ENCODE results near the gene STYXL1.

STYXL1 gene

GRCh38 chr7:76050545-76050944, 2.7 kb upstream of the STYXL1 start:
- TF ChIP-seq POLR2AphosphoS5 (IDR thresholded peaks at IDR 0.05; ENCODE audit: low read depth): no peak
- no peak for TF ChIP-seq GABPA (IDR thresholded peaks at IDR 0.05; ENCODE audit: low read depth)
- TF ChIP-seq SPI1 (IDR thresholded peaks at IDR 0.05; ENCODE audit: borderline replicate concordance, low read depth): no peak
- TF ChIP-seq CTCF (IDR thresholded peaks at IDR 0.05; ENCODE audit: insufficient read depth, low read length): no peak
- no peak for TF ChIP-seq REST (IDR thresholded peaks at IDR 0.05; ENCODE audit: insufficient replicate concordance, low read depth)
- Histone ChIP-seq H3K27me3 (ENCODE audit: insufficient read depth, poor library complexity, severe bottlenecking) (no peaks in the 10 kb centered on the region), H3K4me3 (replicated peaks; ENCODE audit: insufficient read depth, low read length) (no peak overlapping the region), H3K27ac (replicated peaks) (no peak overlapping the region)
- no peak for DNase-seq (ENCODE audit: low read depth in 1 of 2, low spot score in 1 of 2)

DNA sequence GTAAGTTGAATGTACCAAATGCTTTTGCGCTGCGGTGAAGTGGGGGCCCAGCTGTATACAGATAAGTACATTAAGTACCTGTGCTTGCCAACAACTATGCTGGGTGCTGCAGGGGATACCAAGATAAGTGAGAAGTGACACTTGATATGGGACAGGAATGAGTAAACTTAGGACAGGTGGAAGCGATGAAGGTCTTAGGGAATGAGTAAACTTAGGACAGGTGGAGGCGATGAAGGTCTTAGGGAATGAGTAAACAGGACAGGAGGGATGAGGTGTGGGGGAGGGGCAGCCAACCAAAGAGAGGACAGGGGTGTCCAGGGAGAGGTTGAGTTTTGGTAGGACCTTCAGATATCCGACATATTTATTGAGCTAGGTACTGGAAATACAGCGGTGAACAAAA, 1.5 kb upstream of the STYXL1 start:
- no peak for DNase-seq (ENCODE audit: low read depth in 1 of 2, low spot score in 1 of 2)
- no peak for TF ChIP-seq REST (IDR thresholded peaks at IDR 0.05; ENCODE audit: insufficient replicate concordance, low read depth)
- no peak for TF ChIP-seq CTCF (IDR thresholded peaks at IDR 0.05; ENCODE audit: insufficient read depth, low read length)
- no peak for TF ChIP-seq SPI1 (IDR thresholded peaks at IDR 0.05; ENCODE audit: borderline replicate concordance, low read depth)
- TF ChIP-seq POLR2AphosphoS5 (IDR thresholded peaks at IDR 0.05; ENCODE audit: low read depth): no peak
- TF ChIP-seq GABPA (IDR thresholded peaks at IDR 0.05; ENCODE audit: low read depth): no peak
- Histone ChIP-seq H3K4me3 (replicated peaks; ENCODE audit: insufficient read depth, low read length) (peak overlapping the region; percentile 94), H3K27ac (replicated peaks) (no peak overlapping the region), H3K27me3 (ENCODE audit: insufficient read depth, poor library complexity, severe bottlenecking) (no peaks in the 10 kb centered on the region)

GRCh38 chr7:76048668-76048988, 828 bp upstream of the STYXL1 start:
- no peak; the same call in 1 of the 2 replicates for TF ChIP-seq SPI1 (IDR thresholded peaks at IDR 0.05; ENCODE audit: borderline replicate concordance, low read depth)
- TF ChIP-seq GABPA (IDR thresholded peaks at IDR 0.05; ENCODE audit: low read depth): no peak
- TF ChIP-seq POLR2AphosphoS5 (IDR thresholded peaks at IDR 0.05; ENCODE audit: low read depth): no peak
- no peak for TF ChIP-seq CTCF (IDR thresholded peaks at IDR 0.05; ENCODE audit: insufficient read depth, low read length)
- no peak for TF ChIP-seq REST (IDR thresholded peaks at IDR 0.05; ENCODE audit: insufficient replicate concordance, low read depth)
- Histone ChIP-seq H3K4me3 (replicated peaks; ENCODE audit: insufficient read depth, low read length) (peak overlapping the region; percentile 94), H3K27me3 (ENCODE audit: insufficient read depth, poor library complexity, severe bottlenecking) (no peaks in the 10 kb centered on the region), H3K27ac (replicated peaks) (peak overlapping the region; percentile 90)
- DNase-seq (ENCODE audit: low read depth in 1 of 2, low spot score in 1 of 2): no peak
